Bronchial epithelial cell (primary cell): ENCODE data around the gene EIF1AD. TPM values are rescaled to one million over a fixed set of nuclear protein-coding genes. Genes with fewer than 3 reads are reported as not detected.

Source experiments
- DNase-seq: peaks from one replicate; pipeline ENCODE4 v3.0.0-alpha.2; 2010; ENCODE audit warnings: low read depth
- FAIRE-seq: peaks from 2 replicates; lab custom pipeline; 2011; peaks lifted over from hg19 to GRCh38; lab: Jason Lieb, UNC
- H3K27me3 ChIP-seq: 2 replicates; pipeline ENCODE4 v1.5.1; 2011; ENCODE audit warnings: low read length; ENCODE audit not compliant: control insufficient read depth, insufficient read depth
- H3K36me3 ChIP-seq: 2 replicates; pipeline ENCODE4 v1.5.1; 2011; ENCODE audit warnings: low read length; ENCODE audit not compliant: control insufficient read depth, insufficient read depth
- H3K4me3 ChIP-seq: 2 replicates; pipeline ENCODE4 v1.5.1; 2011; ENCODE audit warnings: mild to moderate bottlenecking, low read depth, low read length, control low read depth
- total RNA-seq: library from RNA; depleted of rRNA; stranded (reverse); fragments of >200 nt; gene quantifications from 2 replicates; pipeline ENCODE4 v1.2.1, GENCODE V29; 2014
- TF ChIP-seq, protein P1 (sequence below): IDR thresholded peaks from 2 replicates; pipeline ENCODE4 v1.5.1; 2011; ENCODE audit warnings: mild to moderate bottlenecking, moderate library complexity, low read length, control low read depth, inconsistent platforms; ENCODE audit not compliant: insufficient read depth, severe bottlenecking

Gene EIF1AD, protein sequence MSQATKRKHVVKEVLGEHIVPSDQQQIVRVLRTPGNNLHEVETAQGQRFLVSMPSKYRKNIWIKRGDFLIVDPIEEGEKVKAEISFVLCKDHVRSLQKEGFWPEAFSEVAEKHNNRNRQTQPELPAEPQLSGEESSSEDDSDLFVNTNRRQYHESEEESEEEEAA
- 39.7 and 44.5 TPM in 2 replicates for total RNA-seq

DNA sequence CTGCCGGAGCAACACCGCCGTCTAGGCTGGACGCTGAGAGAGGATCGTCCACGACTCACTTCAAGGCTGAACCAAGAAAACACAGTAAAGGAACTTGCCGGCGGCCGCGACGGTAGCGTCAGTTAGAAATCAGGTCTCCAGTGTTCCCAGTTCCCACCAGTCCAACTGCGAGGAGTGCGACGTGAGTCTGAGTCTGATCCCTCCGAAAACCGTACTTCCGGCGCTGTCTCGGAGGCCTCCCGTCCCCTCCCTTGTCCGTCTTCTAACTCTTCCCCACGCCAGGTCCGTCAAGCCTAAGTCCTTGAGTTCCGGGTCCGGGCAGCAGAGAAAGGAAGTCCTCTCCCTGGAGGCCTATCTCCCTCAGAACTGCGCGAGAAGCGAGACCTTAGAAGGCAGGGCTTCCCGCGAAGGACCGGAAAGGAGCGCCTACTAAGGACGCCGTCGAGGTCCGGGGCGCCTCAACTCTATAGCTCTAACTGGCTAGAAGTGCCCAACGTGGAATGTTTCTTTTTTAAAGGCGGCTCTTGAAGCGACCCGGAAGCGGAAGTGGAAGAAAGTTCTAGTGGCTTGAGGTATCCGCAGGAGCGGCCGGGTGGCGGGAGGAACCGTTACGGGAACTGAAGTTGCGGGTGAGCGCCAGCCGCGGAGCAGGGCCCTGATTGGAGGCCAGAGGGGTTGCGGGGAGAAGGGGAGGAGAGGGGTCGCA lies at the start of gene EIF1AD, which contains the start of gene BANF1:
TSS of gene EIF1AD (minus strand) at position 216 of the 706 bp plus-strand sequence. CDS start 1,768 bp downstream, outside the sequence.
TSS of gene BANF1 (plus strand) at position 562 of the 706 bp plus-strand sequence. CDS start 748 bp downstream, outside the sequence.
- peak within 1 kb of the TSS; percentile 65 for H3K4me3 ChIP-seq
- TF ChIP-seq, protein P1, sequence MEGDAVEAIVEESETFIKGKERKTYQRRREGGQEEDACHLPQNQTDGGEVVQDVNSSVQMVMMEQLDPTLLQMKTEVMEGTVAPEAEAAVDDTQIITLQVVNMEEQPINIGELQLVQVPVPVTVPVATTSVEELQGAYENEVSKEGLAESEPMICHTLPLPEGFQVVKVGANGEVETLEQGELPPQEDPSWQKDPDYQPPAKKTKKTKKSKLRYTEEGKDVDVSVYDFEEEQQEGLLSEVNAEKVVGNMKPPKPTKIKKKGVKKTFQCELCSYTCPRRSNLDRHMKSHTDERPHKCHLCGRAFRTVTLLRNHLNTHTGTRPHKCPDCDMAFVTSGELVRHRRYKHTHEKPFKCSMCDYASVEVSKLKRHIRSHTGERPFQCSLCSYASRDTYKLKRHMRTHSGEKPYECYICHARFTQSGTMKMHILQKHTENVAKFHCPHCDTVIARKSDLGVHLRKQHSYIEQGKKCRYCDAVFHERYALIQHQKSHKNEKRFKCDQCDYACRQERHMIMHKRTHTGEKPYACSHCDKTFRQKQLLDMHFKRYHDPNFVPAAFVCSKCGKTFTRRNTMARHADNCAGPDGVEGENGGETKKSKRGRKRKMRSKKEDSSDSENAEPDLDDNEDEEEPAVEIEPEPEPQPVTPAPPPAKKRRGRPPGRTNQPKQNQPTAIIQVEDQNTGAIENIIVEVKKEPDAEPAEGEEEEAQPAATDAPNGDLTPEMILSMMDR = no peak
- peaks cover 30% of the 10 kb centered on the region for H3K36me3 ChIP-seq
- DNase-seq (peak; percentile 94), FAIRE-seq (no peak)
- no peaks in the 10 kb centered on the region for H3K27me3 ChIP-seq

DNA sequence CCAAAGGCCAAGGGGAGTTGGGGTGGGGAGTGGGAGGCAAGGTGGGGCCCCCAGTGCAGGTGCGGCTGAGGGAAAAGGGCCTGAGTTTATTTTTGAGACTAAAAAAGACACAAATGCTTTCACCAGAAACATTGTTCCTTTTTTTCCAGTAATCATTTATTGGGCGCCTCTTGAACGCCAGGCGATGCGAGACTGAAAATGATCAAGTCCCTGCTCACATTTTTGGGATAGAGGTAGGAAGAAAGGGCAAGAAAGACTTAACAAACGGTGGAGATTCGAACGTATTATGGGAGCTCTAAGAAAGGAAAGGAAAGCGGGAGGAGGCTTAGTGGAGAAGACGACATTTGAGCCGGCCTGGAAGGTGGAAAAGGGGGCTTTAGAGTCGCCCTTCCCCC lies 49.4 kb upstream of the EIF1AD start:
- Histone ChIP-seq H3K4me3 (peak overlapping the region; percentile 95), H3K36me3 (peaks cover 6% of the 10 kb centered on the region), H3K27me3 (peaks cover 4% of the 10 kb centered on the region)
- TF ChIP-seq, protein P1 = no peak
- FAIRE-seq = no peak
- no peak for DNase-seq

DNA sequence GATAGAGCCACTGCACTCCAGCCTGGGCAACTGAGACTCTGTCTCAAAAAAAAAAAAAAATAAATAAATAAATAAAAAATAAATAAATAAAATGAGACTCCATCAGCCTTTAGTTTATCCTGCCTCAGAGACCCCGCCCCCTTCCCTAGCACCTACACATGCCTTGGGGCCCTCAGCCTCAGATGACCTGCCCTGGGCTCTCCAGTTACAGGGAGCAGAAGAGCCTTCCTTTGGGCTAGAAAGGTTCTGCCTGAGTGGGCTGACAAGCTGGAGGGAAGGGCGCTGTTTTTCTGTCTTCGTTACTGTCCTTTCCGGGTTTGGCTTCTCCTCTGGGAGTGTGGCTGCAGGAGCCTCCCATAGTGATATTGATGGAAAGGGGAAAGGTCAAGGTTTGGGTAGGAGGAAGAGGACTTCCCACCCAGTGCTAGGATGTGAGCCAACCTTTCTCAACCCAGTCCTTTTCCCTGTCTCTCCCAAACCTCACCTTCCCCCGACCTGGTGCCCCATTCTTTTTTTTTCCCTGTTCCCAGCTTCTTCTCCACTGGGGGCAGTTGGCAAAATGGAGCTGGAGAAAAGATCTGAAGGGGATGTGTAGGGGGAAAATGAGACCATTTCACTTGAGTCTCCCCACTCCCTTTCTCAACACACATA lies 48.7 kb upstream of the EIF1AD start:
- no peak overlapping the region for H3K4me3 ChIP-seq
- peaks cover 4% of the 10 kb centered on the region for H3K27me3 ChIP-seq
- no peak for FAIRE-seq
- peaks cover 6% of the 10 kb centered on the region for H3K36me3 ChIP-seq
- TF ChIP-seq, protein P1 = no peak
- DNase-seq = no peak

DNA sequence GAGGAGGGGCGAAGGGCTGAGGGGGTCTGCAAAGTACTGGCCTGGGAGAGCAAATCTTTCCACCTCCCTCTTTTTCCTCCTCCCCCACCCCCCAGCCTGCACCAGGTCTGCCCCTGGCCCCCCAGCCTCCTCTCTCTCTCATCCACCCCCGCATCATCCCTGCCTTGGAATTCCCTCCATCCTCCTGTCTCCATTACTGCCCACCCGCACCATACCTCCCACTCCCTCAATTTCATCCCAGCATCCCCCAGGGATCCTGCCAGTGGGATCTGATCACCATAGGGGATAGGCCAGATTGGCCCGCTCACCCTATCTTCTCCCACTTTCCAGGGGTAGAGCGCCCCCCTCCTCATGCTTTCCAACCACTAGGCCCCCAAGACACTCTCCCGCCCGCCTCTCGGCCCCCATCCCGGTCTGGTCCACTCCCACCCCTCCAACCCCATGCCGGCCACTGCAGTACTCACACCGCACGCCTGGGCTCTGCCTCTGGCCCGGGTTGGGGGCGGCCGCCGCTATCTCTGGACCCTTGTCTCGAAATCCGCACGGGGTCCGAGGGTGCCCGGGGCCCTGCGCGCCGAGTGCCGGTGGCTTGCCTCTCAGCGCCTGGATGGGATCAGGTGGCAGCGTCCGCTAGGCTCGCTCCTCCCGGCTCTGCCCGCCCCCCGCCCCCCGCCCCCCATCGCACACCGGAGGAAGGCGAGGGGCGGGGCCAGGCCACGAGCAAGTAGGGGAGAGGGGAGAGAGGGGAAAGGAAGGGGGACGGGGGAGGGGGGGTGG lies 46.8 kb upstream of the EIF1AD start, which contains the start of gene GAL3ST3:
TSS of gene GAL3ST3 (minus strand) at position 615 of the 777 bp plus-strand sequence. CDS start 3,746 bp downstream, outside the sequence.
- TF ChIP-seq, protein P1 = no peak
- no peaks in the 10 kb centered on the region for H3K36me3 ChIP-seq
- H3K27me3 ChIP-seq = peaks cover 4% of the 10 kb centered on the region
- FAIRE-seq (no peak), DNase-seq (no peak)
- H3K4me3 ChIP-seq = no peak within 1 kb of the TSS

DNA sequence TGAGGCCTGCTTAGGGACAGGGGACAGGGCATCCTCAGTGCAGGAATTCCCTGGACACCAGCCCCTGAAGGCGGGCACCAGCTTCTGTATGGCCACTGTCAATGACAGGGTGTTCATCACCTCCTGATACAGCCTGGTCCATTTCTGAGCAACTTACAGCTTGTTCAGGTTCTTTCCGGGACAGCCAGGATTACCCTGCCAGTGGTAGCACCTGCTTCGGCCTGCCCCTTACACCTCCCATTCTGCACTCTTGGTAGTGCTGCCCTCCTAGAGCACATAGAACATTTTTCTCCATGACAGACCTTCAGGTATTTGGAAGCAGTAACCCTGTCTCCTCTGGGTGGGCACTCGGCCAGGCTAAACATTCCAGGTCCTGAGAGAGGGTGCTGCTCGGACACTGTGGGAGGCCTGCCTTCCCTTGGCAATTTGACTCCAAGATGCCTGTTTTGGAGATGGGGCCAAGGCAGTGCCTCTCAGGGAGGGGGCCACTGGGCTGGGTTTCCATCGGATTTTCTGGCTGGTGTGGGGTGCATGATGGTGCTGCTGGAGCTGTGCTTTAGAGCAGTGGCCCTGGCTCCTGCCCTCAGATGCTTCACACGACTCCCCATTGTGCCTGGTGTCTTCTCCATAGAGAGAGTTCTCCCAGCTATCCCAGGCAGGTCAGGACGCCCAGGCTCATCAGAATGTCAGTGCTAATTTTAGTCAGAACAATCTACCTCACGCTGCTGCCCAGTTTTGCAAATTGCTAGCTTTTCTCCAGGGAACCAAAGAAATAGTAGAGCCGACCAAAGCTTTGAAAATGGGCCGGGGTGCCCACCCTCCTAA lies 45.8 kb upstream of the EIF1AD start:
- FAIRE-seq (no peak), DNase-seq (no peak)
- H3K4me3 ChIP-seq = no peak overlapping the region
- TF ChIP-seq, protein P1 = no peak
- peaks cover 4% of the 10 kb centered on the region for H3K27me3 ChIP-seq
- no peaks in the 10 kb centered on the region for H3K36me3 ChIP-seq
